LNCAP (cell line): Measurements from ENCODE around the gene CST1.

Source experiments
- CTCF ChIP-seq: fragments of 450-650 bp; IDR thresholded peaks from 2 replicates; pipeline ENCODE4 v1.5.1; 2017; ENCODE audit warnings: mild to moderate bottlenecking

Gene CST1

GRCh38 chr20:23705895-23706294 is 44.8 kb downstream of the CST1 start:
- TF ChIP-seq CTCF, result no peak

- no peak for TF ChIP-seq CTCF
Measured at GRCh38 chr20:23702021-23702420, 48.7 kb downstream of the CST1 start.

GRCh38 chr20:23700931-23701330 is 49.8 kb downstream of the CST1 start:
- TF ChIP-seq CTCF, result no peak

- no peak for TF ChIP-seq CTCF
Measured at GRCh38 chr20:23697947-23698346, 52.8 kb downstream of the CST1 start.
